ENCODE results near the gene RNF187. TPM values are rescaled to one million over a fixed set of nuclear protein-coding genes. Genes with fewer than 3 reads are reported as not detected.

The RNF187 gene
- total and polyA plus RNA-seq, 10 of the 15 experiments (the other 5 are each of a cell fraction or from before 2014, with no cell fraction given): 2.6 to 116 (median 29.5) TPM

GRCh38 chr1:228500901-228501871 lies 14.0 kb downstream of the RNF187 start (continued):
- TF ChIP-seq SIX5 (IDR thresholded peaks at IDR 0.05; ENCODE audit: low read depth, low read length, severe bottlenecking) (no peak), USF1 (IDR thresholded peaks at IDR 0.05; ENCODE audit: borderline replicate concordance, extremely low read length, insufficient read depth, low read depth, low read length) (no peak), POLR2AphosphoS5 (IDR thresholded peaks at IDR 0.05; ENCODE audit: low read length) (no peak), ASH2L (IDR thresholded peaks at IDR 0.05; ENCODE audit: borderline replicate concordance, low read depth) (no peak), RB1 (IDR thresholded peaks at IDR 0.05; ENCODE audit: borderline replicate concordance) (no peak; the same call in 1 of the 2 replicates), FOXK2 (IDR thresholded peaks at IDR 0.05) (no peak), BCL3 (IDR thresholded peaks at IDR 0.05; ENCODE audit: borderline replicate concordance, insufficient read depth, low read depth, low read length, poor library complexity, severe bottlenecking) (no peak), ETV6 (conservative IDR thresholded peaks at IDR 0.05 in 1 of 2, IDR thresholded peaks at IDR 0.05 in 1 of 2; ENCODE audit: borderline replicate concordance in 1 of 2, low read depth in 1 of 2) (peak in 1 of 2 experiments; percentile 22; a peak in 1 of 4 replicates), ZZZ3 (IDR thresholded peaks at IDR 0.05; ENCODE audit: control insufficient read depth, insufficient read length, low read depth) (no peak), CHD2 (IDR thresholded peaks at IDR 0.05; ENCODE audit: borderline replicate concordance, low read depth, low read length) (no peak), IKZF2 (IDR thresholded peaks at IDR 0.05) (peak; percentile 70 to 76), CHD1 (IDR thresholded peaks at IDR 0.05; ENCODE audit: low read depth, low read length) (no peak), SKIL (IDR thresholded peaks at IDR 0.05; ENCODE audit: low read depth, poor library complexity, severe bottlenecking) (peak; percentile 84), RAD51 (IDR thresholded peaks at IDR 0.05) (no peak), HDGF (IDR thresholded peaks at IDR 0.05) (no peak), YBX1 (IDR thresholded peaks at IDR 0.05) (no peak), ZBTB11 (CRISPR knock-in tag; IDR thresholded peaks at IDR 0.05) (no peak), JUNB (IDR thresholded peaks at IDR 0.05) (no peak), HDAC2 (IDR thresholded peaks at IDR 0.05) (no peak), RFX5 (IDR thresholded peaks at IDR 0.05; ENCODE audit: low read depth, low read length) (no peak), CREB1 (IDR thresholded peaks at IDR 0.05; ENCODE audit: low read depth) (peak; percentile 13; the same call in 1 of the 2 replicates), MTA3 (IDR thresholded peaks at IDR 0.05; ENCODE audit: borderline replicate concordance, low read length) (no peak; the same call in none of the 2 replicates)
